Dendritic cell treated with granulocyte-macrophage colony-stimulating factor and Interleukin-4, amounts not matched to agents 40 ng/mL and 50 ng/mL, for 4 days (primary cell): ENCODE measurements around the gene TP63.

ENCODE experiments used
- H3K27ac Mint-ChIP-seq: one replicate; pipeline ENCODE4 v1.8.0; 2022; ENCODE audit warnings: mild to moderate bottlenecking, mixed read lengths
- H3K27me3 Mint-ChIP-seq: one replicate; pipeline ENCODE4 v1.8.0; 2022; ENCODE audit warnings: mild to moderate bottlenecking, mixed read lengths
- H3K36me3 Mint-ChIP-seq: one replicate; pipeline ENCODE4 v1.8.0; 2022; ENCODE audit warnings: low read depth, mixed read lengths
- H3K4me1 Mint-ChIP-seq: one replicate; pipeline ENCODE4 v1.8.0; 2022; ENCODE audit warnings: low read depth, mixed read lengths
- H3K4me3 Mint-ChIP-seq: one replicate; pipeline ENCODE4 v1.8.0; 2022; ENCODE audit warnings: mild to moderate bottlenecking, moderate library complexity, mixed read lengths
- H3K9me3 Mint-ChIP-seq: one replicate; pipeline ENCODE4 v1.8.0; 2022; ENCODE audit warnings: mixed read lengths
- intact Hi-C: fragments of 100-400 bp; cut with micrococcal nuclease; formaldehyde crosslinking; loops from one replicate; pipeline ENCODE4 v1.15.0; 2022

The TP63 gene

DNA sequence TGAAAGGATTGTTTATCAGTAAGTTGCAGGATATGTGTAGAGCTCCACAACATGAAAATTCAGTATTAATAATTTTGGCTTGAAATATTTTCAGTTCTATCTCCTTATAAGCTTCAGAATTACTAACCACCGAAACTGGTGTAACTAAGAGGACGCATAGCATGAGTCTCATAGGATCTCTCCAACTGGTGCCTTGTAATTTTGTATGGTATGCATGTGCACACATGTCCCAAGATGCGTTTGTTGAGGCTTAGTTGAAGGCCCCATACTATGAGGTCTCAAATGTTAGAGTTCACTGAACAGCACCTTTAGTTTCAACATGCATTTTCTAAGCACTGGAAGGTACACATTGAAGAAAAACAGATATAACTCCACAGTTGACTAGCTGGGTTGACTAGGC is 195.4 kb downstream of the TP63 start:
- no peaks in the 10 kb centered on the region for H3K4me1 Mint-ChIP-seq
- no peak overlapping the region for H3K4me3 Mint-ChIP-seq
- intact Hi-C loops: no loop called here
- H3K27me3 Mint-ChIP-seq: no peaks in the 10 kb centered on the region
- H3K9me3 Mint-ChIP-seq: no peaks in the 10 kb centered on the region
- no peaks in the 10 kb centered on the region for H3K36me3 Mint-ChIP-seq
- no peak overlapping the region for H3K27ac Mint-ChIP-seq

DNA sequence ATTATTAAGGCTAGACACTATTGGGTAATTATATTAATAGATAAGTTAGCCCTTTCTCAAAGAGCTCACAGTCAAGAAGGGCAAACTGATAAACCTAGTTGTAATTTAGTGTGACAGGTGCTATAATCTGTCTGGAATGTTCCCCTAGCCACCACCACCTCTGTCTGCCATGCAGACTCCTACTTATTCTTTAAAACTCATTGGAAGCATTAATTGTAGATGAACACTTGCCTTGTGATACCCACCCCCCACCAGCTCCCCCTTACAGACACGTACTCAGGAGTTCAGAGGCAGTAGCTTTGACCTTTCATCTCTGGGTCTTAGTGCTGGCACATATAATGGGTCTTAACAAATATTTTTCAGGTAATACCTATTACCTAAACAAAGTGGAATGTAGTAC is 195.9 kb downstream of the TP63 start:
- no peaks in the 10 kb centered on the region for H3K9me3 Mint-ChIP-seq
- H3K27me3 Mint-ChIP-seq: no peaks in the 10 kb centered on the region
- intact Hi-C loops: no loop called here
- H3K4me1 Mint-ChIP-seq: no peaks in the 10 kb centered on the region
- H3K4me3 Mint-ChIP-seq: no peak overlapping the region
- H3K36me3 Mint-ChIP-seq: no peaks in the 10 kb centered on the region
- H3K27ac Mint-ChIP-seq: no peak overlapping the region

GRCh38 chr3:189830401-189830800 is 199.2 kb downstream of the TP63 start:
- H3K27ac Mint-ChIP-seq: no peak overlapping the region
- H3K9me3 Mint-ChIP-seq: no peaks in the 10 kb centered on the region
- H3K36me3 Mint-ChIP-seq: no peaks in the 10 kb centered on the region
- intact Hi-C loops: no loop called here
- no peaks in the 10 kb centered on the region for H3K27me3 Mint-ChIP-seq
- no peak overlapping the region for H3K4me3 Mint-ChIP-seq
- no peaks in the 10 kb centered on the region for H3K4me1 Mint-ChIP-seq

GRCh38 chr3:189833266-189833665 is 202.1 kb downstream of the TP63 start:
- H3K9me3 Mint-ChIP-seq: no peaks in the 10 kb centered on the region
- no peaks in the 10 kb centered on the region for H3K27me3 Mint-ChIP-seq
- H3K4me3 Mint-ChIP-seq: no peak overlapping the region
- peaks cover 5% of the 10 kb centered on the region for H3K4me1 Mint-ChIP-seq
- no peaks in the 10 kb centered on the region for H3K36me3 Mint-ChIP-seq
- intact Hi-C loops: no loop called here
- H3K27ac Mint-ChIP-seq: no peak overlapping the region

DNA sequence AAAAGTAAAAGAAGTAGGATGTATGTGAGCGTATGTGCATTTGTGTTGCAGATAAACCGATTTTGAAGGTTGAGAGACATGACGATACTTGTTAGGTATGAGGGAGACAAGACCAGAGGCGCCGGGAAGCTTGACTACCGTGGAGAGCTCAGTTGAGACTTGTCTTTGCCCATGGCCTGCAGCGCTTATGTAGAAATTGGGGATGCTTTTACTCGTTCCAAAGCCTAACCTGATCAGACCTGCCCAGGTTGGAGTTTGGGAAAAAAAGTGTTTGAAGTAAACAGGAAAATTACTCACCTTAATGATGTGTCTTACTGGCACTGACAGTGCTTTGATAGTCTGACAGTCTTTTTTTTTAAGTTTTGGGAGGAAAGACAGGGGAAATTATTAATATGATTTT is 202.8 kb downstream of the TP63 start:
- peaks cover 6% of the 10 kb centered on the region for H3K4me1 Mint-ChIP-seq
- H3K9me3 Mint-ChIP-seq: no peaks in the 10 kb centered on the region
- no peaks in the 10 kb centered on the region for H3K27me3 Mint-ChIP-seq
- H3K4me3 Mint-ChIP-seq: no peak overlapping the region
- H3K27ac Mint-ChIP-seq: no peak overlapping the region
- H3K36me3 Mint-ChIP-seq: no peaks in the 10 kb centered on the region
- intact Hi-C loops: no loop called here

DNA sequence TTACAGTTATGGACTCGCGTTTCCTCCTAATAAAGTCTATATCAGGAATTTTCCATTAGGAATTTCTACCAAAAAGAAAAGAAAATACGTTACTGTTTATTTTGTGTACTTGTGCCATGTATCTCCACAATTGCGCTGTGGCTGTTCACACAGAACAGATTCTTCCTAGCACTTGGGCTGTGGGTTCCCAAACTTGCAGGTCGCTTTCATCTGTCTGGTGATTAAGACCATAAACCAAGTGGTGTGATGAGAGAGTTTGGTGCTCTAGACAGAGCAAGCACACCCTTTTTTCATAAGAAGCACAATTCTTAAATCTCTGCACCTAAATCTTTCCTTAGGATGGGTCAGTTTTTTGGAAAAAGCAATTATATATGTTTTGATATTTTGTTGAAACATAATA is 203.3 kb downstream of the TP63 start:
- Mint-ChIP-seq H3K9me3 (no peaks in the 10 kb centered on the region), H3K27ac (no peak overlapping the region), H3K4me3 (no peak overlapping the region), H3K4me1 (peaks cover 6% of the 10 kb centered on the region), H3K36me3 (no peaks in the 10 kb centered on the region), H3K27me3 (no peaks in the 10 kb centered on the region)
- intact Hi-C loops: no loop called here

GRCh38 chr3:189836795-189837194 is 205.6 kb downstream of the TP63 start:
- Mint-ChIP-seq H3K9me3 (no peaks in the 10 kb centered on the region), H3K4me1 (peaks cover 6% of the 10 kb centered on the region), H3K36me3 (no peaks in the 10 kb centered on the region), H3K27me3 (no peaks in the 10 kb centered on the region), H3K27ac (no peak overlapping the region), H3K4me3 (no peak overlapping the region)
- intact Hi-C loops: no loop called here

- Mint-ChIP-seq H3K27me3 (no peaks in the 10 kb centered on the region), H3K4me1 (peaks cover 6% of the 10 kb centered on the region), H3K9me3 (no peaks in the 10 kb centered on the region), H3K4me3 (no peak overlapping the region), H3K36me3 (no peaks in the 10 kb centered on the region), H3K27ac (no peak overlapping the region)
- intact Hi-C loops: no loop called here
These were observed 207.1 kb downstream of the TP63 start for GRCh38 chr3:189838291-189838690.

DNA sequence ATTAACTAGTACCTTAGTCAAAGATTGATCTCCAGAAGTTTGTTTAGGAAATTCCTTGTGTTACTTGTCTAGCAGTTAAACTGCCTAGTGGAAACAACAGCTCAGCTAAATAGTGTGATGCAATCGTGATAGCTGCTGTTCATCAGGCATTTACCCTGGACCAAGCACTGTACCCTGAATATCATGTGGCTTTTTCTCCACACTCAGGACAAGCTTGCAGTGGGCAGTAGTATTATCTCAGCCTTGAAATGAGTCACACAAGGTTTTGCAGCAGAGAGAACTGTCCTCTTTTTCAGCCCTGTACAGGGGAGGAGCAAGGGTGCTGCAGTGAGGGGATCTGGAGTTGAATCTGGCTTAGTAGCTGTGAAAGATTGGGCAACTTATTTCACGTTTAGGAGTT is 208.4 kb downstream of the TP63 start:
- intact Hi-C loops: no loop called here
- Mint-ChIP-seq H3K36me3 (no peaks in the 10 kb centered on the region), H3K4me1 (peaks cover 6% of the 10 kb centered on the region), H3K27me3 (no peaks in the 10 kb centered on the region), H3K9me3 (no peaks in the 10 kb centered on the region), H3K27ac (no peak overlapping the region), H3K4me3 (no peak overlapping the region)

GRCh38 chr3:189841473-189842205 is 210.4 kb downstream of the TP63 start:
- Mint-ChIP-seq H3K27me3 (no peaks in the 10 kb centered on the region), H3K4me1 (peaks cover 6% of the 10 kb centered on the region), H3K9me3 (no peaks in the 10 kb centered on the region), H3K36me3 (no peaks in the 10 kb centered on the region), H3K27ac (no peak overlapping the region), H3K4me3 (no peak overlapping the region)
- intact Hi-C loops: no loop called here

- H3K4me3 Mint-ChIP-seq: no peak overlapping the region
- no peaks in the 10 kb centered on the region for H3K36me3 Mint-ChIP-seq
- intact Hi-C loops: no loop called here
- no peak overlapping the region for H3K27ac Mint-ChIP-seq
- H3K27me3 Mint-ChIP-seq: no peaks in the 10 kb centered on the region
- H3K4me1 Mint-ChIP-seq: peaks cover 4% of the 10 kb centered on the region
- no peaks in the 10 kb centered on the region for H3K9me3 Mint-ChIP-seq
These were observed 211.8 kb downstream of the TP63 start for GRCh38 chr3:189842681-189843602.

GRCh38 chr3:189845069-189845468 is 213.9 kb downstream of the TP63 start:
- Mint-ChIP-seq H3K27ac (no peak overlapping the region), H3K4me1 (no peaks in the 10 kb centered on the region), H3K27me3 (no peaks in the 10 kb centered on the region), H3K36me3 (no peaks in the 10 kb centered on the region), H3K9me3 (no peaks in the 10 kb centered on the region), H3K4me3 (no peak overlapping the region)
- intact Hi-C loops: no loop called here

DNA sequence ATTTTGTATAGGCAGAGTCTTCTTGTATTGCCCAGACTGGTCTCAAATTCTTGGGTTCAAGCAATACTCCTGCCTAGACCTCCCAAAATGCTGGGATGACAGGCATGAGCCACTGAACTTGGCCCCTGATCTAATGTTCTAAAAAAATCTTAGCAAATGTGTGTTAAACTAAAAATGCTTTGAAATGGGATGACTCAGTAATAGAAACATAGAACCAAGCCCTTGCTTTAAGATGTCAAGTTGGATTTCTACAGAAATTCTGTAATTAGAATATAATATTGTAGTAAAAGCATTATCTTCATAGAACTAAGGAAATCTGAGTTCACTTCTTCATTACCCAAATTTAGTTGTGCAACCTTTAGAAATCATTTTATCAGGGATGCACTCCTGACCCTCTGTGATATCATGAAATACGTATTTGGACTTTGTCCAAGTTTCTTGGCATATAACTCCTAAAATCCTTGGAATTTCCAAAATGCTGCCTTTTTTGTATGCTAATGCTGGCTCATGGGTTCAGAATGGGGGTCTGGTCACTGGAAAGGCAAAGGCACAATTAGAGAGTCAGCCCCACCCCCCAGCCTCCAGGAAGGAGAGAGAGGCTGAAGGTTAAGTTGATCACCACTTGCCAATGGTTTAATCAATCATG is 217.3 kb downstream of the TP63 start:
- H3K36me3 Mint-ChIP-seq: no peaks in the 10 kb centered on the region
- no peak overlapping the region for H3K27ac Mint-ChIP-seq
- no peaks in the 10 kb centered on the region for H3K9me3 Mint-ChIP-seq
- H3K4me1 Mint-ChIP-seq: no peaks in the 10 kb centered on the region
- intact Hi-C loops: no loop called here
- no peak overlapping the region for H3K4me3 Mint-ChIP-seq
- no peaks in the 10 kb centered on the region for H3K27me3 Mint-ChIP-seq

DNA sequence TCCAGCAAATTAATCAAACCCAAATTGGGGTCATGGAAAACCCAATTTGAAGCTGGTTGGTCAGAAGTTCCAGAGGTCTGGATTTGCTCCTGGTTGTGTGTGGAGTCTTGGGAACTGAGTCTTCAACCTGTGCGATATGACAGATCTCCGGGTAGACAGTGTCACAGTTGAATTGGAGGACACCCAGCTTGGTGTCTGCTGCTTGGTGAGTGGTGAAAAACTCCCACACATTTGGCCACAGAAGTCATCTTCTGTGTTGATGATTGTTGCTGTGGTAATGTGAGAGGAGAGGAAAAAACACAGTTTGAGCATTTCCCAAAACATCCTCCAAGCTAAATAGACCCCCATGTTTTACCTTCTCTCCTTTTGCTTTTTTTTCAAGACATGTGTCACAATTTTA is 218.1 kb downstream of the TP63 start:
- no peak overlapping the region for H3K4me3 Mint-ChIP-seq
- H3K27me3 Mint-ChIP-seq: no peaks in the 10 kb centered on the region
- H3K36me3 Mint-ChIP-seq: no peaks in the 10 kb centered on the region
- H3K9me3 Mint-ChIP-seq: no peaks in the 10 kb centered on the region
- H3K27ac Mint-ChIP-seq: no peak overlapping the region
- intact Hi-C loops: no loop called here
- H3K4me1 Mint-ChIP-seq: no peaks in the 10 kb centered on the region
